ENCODE results near the gene ANO10. TPM values are rescaled to one million over a fixed set of nuclear protein-coding genes. Genes with fewer than 3 reads are reported as not detected.

ANO10 gene
- total RNA-seq, 4 donors from 2014 or later: 20.9 to 70.5 (median 48.0) TPM

GRCh38 chr3:43442872-43443395 lies 178.9 kb downstream of the ANO10 start:
- no peaks in the 10 kb centered on the region for H3K27me3 ChIP-seq
- peaks cover 0 to 3% of the 10 kb centered on the region in 2 donors for H3K9me3 ChIP-seq
- WGBS, 2 donors (ENCODE audit: low coverage in 1 of 2): 93 to 97% methylated on average over 2 of the region's 2 CpGs
- DNase-seq: no peak
- in situ Hi-C loops (cut with MboI; ENCODE audit: low pct_ligation_motif_present in 1 of 4, low pct_unique_long_range_greater_than_20kb in 1 of 4, low sequenced_read_pairs in 3 of 4): no loop called here
- intact Hi-C loops (cut with DNase I; ENCODE audit: low total_unique reads): no loop called here
- H3K4me3 ChIP-seq: no peak overlapping the region
- H3K4me1 ChIP-seq: no peaks in the 10 kb centered on the region
- H3K27ac ChIP-seq: no peak overlapping the region
- TF ChIP-seq POLR2A (IDR thresholded peaks at IDR 0.05) (no peak), CTCF (IDR thresholded peaks at IDR 0.05) (no peak), EP300 (IDR thresholded peaks at IDR 0.05; ENCODE audit: low read depth) (no peak), POLR2AphosphoS5 (IDR thresholded peaks at IDR 0.05) (no peak)
- no peaks in the 10 kb centered on the region for H3K36me3 ChIP-seq

GRCh38 chr3:43436507-43437140 lies 185.2 kb downstream of the ANO10 start:
- WGBS, 2 donors (ENCODE audit: low coverage in 1 of 2): 88 to 100% methylated on average over 2 to 3 of the region's 3 CpGs
- no peaks in the 10 kb centered on the region for H3K27me3 ChIP-seq
- intact Hi-C loops (cut with DNase I; ENCODE audit: low total_unique reads): no loop called here
- H3K4me3 ChIP-seq: no peak overlapping the region
- no peak for DNase-seq
- H3K36me3 ChIP-seq: no peaks in the 10 kb centered on the region
- in situ Hi-C loops (cut with MboI; ENCODE audit: low pct_ligation_motif_present in 1 of 4, low pct_unique_long_range_greater_than_20kb in 1 of 4, low sequenced_read_pairs in 3 of 4): no loop called here
- H3K27ac ChIP-seq: no peak overlapping the region
- no peak for TF ChIP-seq POLR2A (IDR thresholded peaks at IDR 0.05)
- no peak for TF ChIP-seq CTCF (IDR thresholded peaks at IDR 0.05)
- no peak for TF ChIP-seq EP300 (IDR thresholded peaks at IDR 0.05; ENCODE audit: low read depth)
- no peak for TF ChIP-seq POLR2AphosphoS5 (IDR thresholded peaks at IDR 0.05)
- H3K4me1 ChIP-seq: no peaks in the 10 kb centered on the region
- peaks cover 0 to 5% of the 10 kb centered on the region in 2 donors for H3K9me3 ChIP-seq

GRCh38 chr3:43435706-43436105 lies 186.1 kb downstream of the ANO10 start:
- Histone ChIP-seq H3K9me3 (peaks cover 0 to 5% of the 10 kb centered on the region in 2 donors), H3K4me1 (no peaks in the 10 kb centered on the region), H3K4me3 (no peak overlapping the region), H3K27ac (no peak overlapping the region), H3K27me3 (no peaks in the 10 kb centered on the region), H3K36me3 (no peaks in the 10 kb centered on the region)
- no peak for TF ChIP-seq POLR2A (IDR thresholded peaks at IDR 0.05)
- no peak for TF ChIP-seq EP300 (IDR thresholded peaks at IDR 0.05; ENCODE audit: low read depth)
- no peak for TF ChIP-seq POLR2AphosphoS5 (IDR thresholded peaks at IDR 0.05)
- TF ChIP-seq CTCF (IDR thresholded peaks at IDR 0.05): no peak
- DNase-seq: no peak
- intact Hi-C loops (cut with DNase I; ENCODE audit: low total_unique reads) (no loop called here), in situ Hi-C loops (cut with MboI; ENCODE audit: low pct_ligation_motif_present in 1 of 4, low pct_unique_long_range_greater_than_20kb in 1 of 4, low sequenced_read_pairs in 3 of 4) (no loop called here)

GRCh38 chr3:43434431-43434830 lies 187.4 kb downstream of the ANO10 start:
- intact Hi-C loops (cut with DNase I; ENCODE audit: low total_unique reads) (no loop called here), in situ Hi-C loops (cut with MboI; ENCODE audit: low pct_ligation_motif_present in 1 of 4, low pct_unique_long_range_greater_than_20kb in 1 of 4, low sequenced_read_pairs in 3 of 4) (no loop called here)
- no peak for DNase-seq
- 82 to 94% methylated on average over 2 of the region's 2 CpGs for WGBS, 2 donors (ENCODE audit: low coverage in 1 of 2)
- Histone ChIP-seq H3K27me3 (no peaks in the 10 kb centered on the region), H3K27ac (no peak overlapping the region), H3K9me3 (peaks cover 0 to 5% of the 10 kb centered on the region in 2 donors), H3K36me3 (no peaks in the 10 kb centered on the region), H3K4me1 (no peaks in the 10 kb centered on the region), H3K4me3 (no peak overlapping the region)
- TF ChIP-seq POLR2A (IDR thresholded peaks at IDR 0.05) (no peak), EP300 (IDR thresholded peaks at IDR 0.05; ENCODE audit: low read depth) (no peak), POLR2AphosphoS5 (IDR thresholded peaks at IDR 0.05) (no peak), CTCF (IDR thresholded peaks at IDR 0.05) (no peak)
